ENCODE results near the gene SRGAP1. TPM values are rescaled to one million over a fixed set of nuclear protein-coding genes. Genes with fewer than 3 reads are reported as not detected.

The SRGAP1 gene
- total and polyA plus RNA-seq, 9 of the 15 experiments (the other 6 are each of a cell fraction or from before 2014, with no cell fraction given): 0.01 to 0.13 (median 0.04) TPM; not detected in 3

GRCh38 chr12:64066776-64067175 is 222.3 kb downstream of the SRGAP1 start:
- H3K4me1 ChIP-seq (replicated peaks in 1 of 2; ENCODE audit: control insufficient read depth in 2 of 2, insufficient read depth in 2 of 2, low read length in 2 of 2): no peaks in the 10 kb centered on the region
- FAIRE-seq: no peak
- intact Hi-C loops (cut with micrococcal nuclease): no loop called here

DNA sequence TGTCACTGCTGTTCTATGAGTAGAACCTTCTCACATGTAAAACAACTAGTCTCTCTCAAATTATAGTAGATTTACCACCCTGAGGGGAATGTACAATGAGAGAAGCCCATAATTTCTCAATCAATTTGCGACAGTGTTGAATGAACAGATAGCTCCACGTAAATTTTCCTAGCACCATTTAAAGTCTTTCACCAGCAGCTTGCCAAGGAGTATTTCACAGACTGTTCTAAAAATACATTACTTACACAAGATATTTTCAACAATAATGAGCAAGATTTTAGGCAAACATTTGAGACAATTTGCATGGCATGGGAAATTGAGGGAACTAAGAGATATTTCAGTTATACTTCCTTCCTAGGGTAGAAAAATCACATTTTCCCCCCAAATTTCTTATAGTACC is 226.0 kb downstream of the SRGAP1 start:
- H3K9me1 ChIP-seq (ENCODE audit: control insufficient read depth, insufficient read depth, low read length): no peaks in the 10 kb centered on the region
- no peak overlapping the region for H3K4me3 ChIP-seq
- H3K4me1 ChIP-seq (replicated peaks in 1 of 2; ENCODE audit: control insufficient read depth in 2 of 2, insufficient read depth in 2 of 2, low read length in 2 of 2): no peaks in the 10 kb centered on the region
- no peak for ATAC-seq
- no peaks in the 10 kb centered on the region for H3K36me3 ChIP-seq (ENCODE audit: control insufficient read depth, insufficient read depth, low read length)
- in situ Hi-C loops (cut with MboI): no loop called here
- H2AFZ ChIP-seq (ENCODE audit: low read depth, low read length): no peak overlapping the region
- no peak for DNase-seq (ENCODE audit: extremely low read depth in 1 of 4, low spot score in 3 of 4)
- no peaks in the 10 kb centered on the region for H3K9me3 ChIP-seq (replicated peaks; ENCODE audit: control insufficient read depth, insufficient read depth, low read depth, low read length)
- H3K27ac ChIP-seq (ENCODE audit: extremely low read depth, low read depth, low read length): no peak overlapping the region
- ChIA-PET CTCF (ENCODE audit: low intra/inter-chr PET ratio) (no interaction called here), POLR2A (interaction anchor here (1.1 kb wide), 1 partner anchor 12 kb away, joined by 5 read pairs; no protein-coding TSS in a partner anchor)
- 4% methylated on average over 2 of the region's 2 CpGs for WGBS (ENCODE audit: insufficient coverage, low coverage, missing lambda C conversion rate)
- H3K79me2 ChIP-seq (ENCODE audit: control insufficient read depth, insufficient read depth, low read length): no peaks in the 10 kb centered on the region
- intact Hi-C loops (cut with micrococcal nuclease): no loop called here
- TF ChIP-seq ZNF184 (CRISPR knock-in tag; IDR thresholded peaks at IDR 0.05): no peak
- no peak for TF ChIP-seq ZNF696 (CRISPR knock-in tag; conservative IDR thresholded peaks at IDR 0.05)
- TF ChIP-seq NR2C2 (CRISPR knock-in tag; IDR thresholded peaks at IDR 0.05): no peak
- no peak for TF ChIP-seq NR2C2 (tag; IDR thresholded peaks at IDR 0.05)
- H3K27me3 ChIP-seq (ENCODE audit: control insufficient read depth in 2 of 2, insufficient read depth in 2 of 2, low read length in 2 of 2): no peaks in the 10 kb centered on the region
- no peak overlapping the region for H3K9ac ChIP-seq (ENCODE audit: insufficient read depth in 1 of 2, low read depth in 2 of 2, low read length in 2 of 2)
- FAIRE-seq: no peak
- no peaks in the 10 kb centered on the region for H4K20me1 ChIP-seq (replicated peaks; ENCODE audit: control insufficient read depth, insufficient read depth, low read length)
- BruUV-seq (replicated peaks): no TSS peak
- no peak overlapping the region for H3K4me2 ChIP-seq (ENCODE audit: insufficient read depth, low read length)

More at GRCh38 chr12:64066776-64067175, 222.3 kb downstream of the SRGAP1 start:
- Histone ChIP-seq H4K20me1 (replicated peaks; ENCODE audit: control insufficient read depth, insufficient read depth, low read length) (no peaks in the 10 kb centered on the region; the same call in 1 of the 2 replicates), H2AFZ (ENCODE audit: low read depth, low read length) (no peak overlapping the region), H3K36me3 (ENCODE audit: control insufficient read depth, insufficient read depth, low read length) (no peaks in the 10 kb centered on the region), H3K9me1 (ENCODE audit: control insufficient read depth, insufficient read depth, low read length) (no peaks in the 10 kb centered on the region), H3K9me3 (replicated peaks; ENCODE audit: control insufficient read depth, insufficient read depth, low read depth, low read length) (no peaks in the 10 kb centered on the region), H3K4me3 (no peak overlapping the region), H3K79me2 (ENCODE audit: control insufficient read depth, insufficient read depth, low read length) (no peaks in the 10 kb centered on the region), H3K27me3 (ENCODE audit: control insufficient read depth in 2 of 2, insufficient read depth in 2 of 2, low read length in 2 of 2) (no peaks in the 10 kb centered on the region), H3K4me2 (ENCODE audit: insufficient read depth, low read length) (no peak overlapping the region), H3K27ac (ENCODE audit: extremely low read depth, low read depth, low read length) (no peak overlapping the region), H3K9ac (ENCODE audit: insufficient read depth in 1 of 2, low read depth in 2 of 2, low read length in 2 of 2) (no peak overlapping the region)
- in situ Hi-C loops (cut with MboI): no loop called here
- no peak for ATAC-seq
- no peak for TF ChIP-seq YY1 (IDR thresholded peaks at IDR 0.05; ENCODE audit: borderline replicate concordance in 1 of 3, control insufficient read depth in 1 of 3, extremely low read depth in 1 of 3, insufficient read depth in 3 of 3, insufficient read length in 1 of 3, insufficient replicate concordance in 2 of 3, low read depth in 1 of 3, low read length in 2 of 3)
- ChIA-PET POLR2A (no interaction called here), CTCF (ENCODE audit: low intra/inter-chr PET ratio) (no interaction called here)
- BruUV-seq (replicated peaks): no TSS peak
- DNase-seq (ENCODE audit: extremely low read depth in 1 of 4, low spot score in 3 of 4): no peak
- WGBS (ENCODE audit: insufficient coverage, low coverage, missing lambda C conversion rate): 3% methylated on average over 2 of the region's 2 CpGs

All from K562 (cell line).